ENCODE results near the gene OSTN. TPM values are rescaled to one million over a fixed set of nuclear protein-coding genes. Genes with fewer than 3 reads are reported as not detected.

Gene OSTN
- total RNA-seq, 4 donors from 2014 or later, result 0.30 TPM; not detected in 3

GRCh38 chr3:191192941-191193340 is 6.1 kb upstream of the OSTN start:
- no peaks in the 10 kb centered on the region for H3K9me3 ChIP-seq
- no peak overlapping the region for H3K27ac ChIP-seq
- no peaks in the 10 kb centered on the region for H3K4me1 ChIP-seq
- H3K27me3 ChIP-seq, result no peaks in the 10 kb centered on the region
- DNase-seq (ENCODE audit: low spot score in 2 of 2), result no peak
- TF ChIP-seq CTCF (IDR thresholded peaks at IDR 0.05) (no peak), POLR2AphosphoS5 (IDR thresholded peaks at IDR 0.05) (no peak), POLR2A (IDR thresholded peaks at IDR 0.05) (no peak), EP300 (IDR thresholded peaks at IDR 0.05) (no peak)
- H3K36me3 ChIP-seq, result no peaks in the 10 kb centered on the region
- H3K4me3 ChIP-seq, result no peak overlapping the region

GRCh38 chr3:191197761-191198306 is 1.2 kb upstream of the OSTN start:
- 51% methylated on average over 3 of the region's 3 CpGs for WGBS
- no peak for DNase-seq (ENCODE audit: low spot score in 2 of 2)
- Histone ChIP-seq H3K9me3 (no peaks in the 10 kb centered on the region), H3K36me3 (no peaks in the 10 kb centered on the region), H3K27ac (no peak overlapping the region), H3K27me3 (peaks cover 4% of the 10 kb centered on the region), H3K4me1 (no peaks in the 10 kb centered on the region), H3K4me3 (no peak overlapping the region)
- no peak for TF ChIP-seq EP300 (IDR thresholded peaks at IDR 0.05)
- no peak for TF ChIP-seq POLR2AphosphoS5 (IDR thresholded peaks at IDR 0.05)
- no peak for TF ChIP-seq CTCF (IDR thresholded peaks at IDR 0.05)
- TF ChIP-seq POLR2A (IDR thresholded peaks at IDR 0.05), result no peak

- TF ChIP-seq CTCF (IDR thresholded peaks at IDR 0.05), result no peak
- no peak for TF ChIP-seq EP300 (IDR thresholded peaks at IDR 0.05)
- no peak for TF ChIP-seq POLR2A (IDR thresholded peaks at IDR 0.05)
- no peak for TF ChIP-seq POLR2AphosphoS5 (IDR thresholded peaks at IDR 0.05)
- no peak overlapping the region for H3K27ac ChIP-seq
- H3K36me3 ChIP-seq, result no peaks in the 10 kb centered on the region
- H3K4me1 ChIP-seq, result no peaks in the 10 kb centered on the region
- no peak for DNase-seq (ENCODE audit: low spot score in 2 of 2)
- no peak overlapping the region for H3K4me3 ChIP-seq
- 40% methylated on average over 5 of the region's 5 CpGs for WGBS
- peaks cover 4% of the 10 kb centered on the region for H3K27me3 ChIP-seq
- H3K9me3 ChIP-seq, result no peaks in the 10 kb centered on the region
These were observed 561 bp upstream of the OSTN start for GRCh38 chr3:191198480-191198879.

GRCh38 chr3:191210032-191210431 is 11.0 kb downstream of the OSTN start:
- no peaks in the 10 kb centered on the region for H3K9me3 ChIP-seq
- no peak overlapping the region for H3K4me3 ChIP-seq
- no peak for DNase-seq (ENCODE audit: low spot score in 2 of 2)
- TF ChIP-seq POLR2AphosphoS5 (IDR thresholded peaks at IDR 0.05) (no peak), EP300 (IDR thresholded peaks at IDR 0.05) (no peak), CTCF (IDR thresholded peaks at IDR 0.05) (no peak), POLR2A (IDR thresholded peaks at IDR 0.05) (no peak)
- H3K4me1 ChIP-seq, result no peaks in the 10 kb centered on the region
- no peak overlapping the region for H3K27ac ChIP-seq
- H3K36me3 ChIP-seq, result no peaks in the 10 kb centered on the region
- 86% methylated on average over 10 of the region's 10 CpGs for WGBS
- H3K27me3 ChIP-seq, result no peaks in the 10 kb centered on the region

GRCh38 chr3:191216510-191216909 is 17.5 kb downstream of the OSTN start:
- no peak overlapping the region for H3K27ac ChIP-seq
- TF ChIP-seq CTCF (IDR thresholded peaks at IDR 0.05), result no peak
- no peak for TF ChIP-seq EP300 (IDR thresholded peaks at IDR 0.05)
- 82% methylated on average over 1 of the region's 1 CpG for WGBS
- no peaks in the 10 kb centered on the region for H3K9me3 ChIP-seq
- H3K4me3 ChIP-seq, result no peak overlapping the region
- no peaks in the 10 kb centered on the region for H3K27me3 ChIP-seq
- H3K36me3 ChIP-seq, result no peaks in the 10 kb centered on the region
- H3K4me1 ChIP-seq, result no peaks in the 10 kb centered on the region
- DNase-seq (ENCODE audit: low spot score in 2 of 2), result no peak

All from suprapubic skin (tissue), 4 donors.